HG03469 (cell line): ENCODE results near the gene GIGYF1.
"Not testable (repeated sequence)": the region's sequence is repeated elsewhere in the genome, so short reads cannot be mapped to it uniquely, and the experiment has no call there.

ENCODE experiments used
- ATAC-seq: cut with Tn5 transposase; IDR thresholded peaks from one replicate; pipeline ENCODE4 v1.9.1; 2021; ENCODE audit warnings: mild to moderate bottlenecking, moderate library complexity, moderate number of reproducible peaks; ENCODE audit not compliant: unreplicated experiment

The GIGYF1 gene

GRCh38 chr7:100711369-100711768 lies 17.3 kb upstream of the GIGYF1 start:
- ATAC-seq = no peak

GRCh38 chr7:100710452-100710851 lies 16.4 kb upstream of the GIGYF1 start:
- ATAC-seq = no peak

- no peak for ATAC-seq
These were observed 14.3 kb upstream of the GIGYF1 start for GRCh38 chr7:100708395-100708794.

- no peak for ATAC-seq
These were observed 12.7 kb upstream of the GIGYF1 start for GRCh38 chr7:100706672-100707311.

- ATAC-seq = peak; percentile 71
These were observed 12.0 kb upstream of the GIGYF1 start, which contains the start of gene POP7 for GRCh38 chr7:100705753-100706671. Gene POP7 (plus strand): TSS chr7:100706121. CDS start chr7:100706831, 710 bp downstream.

- ATAC-seq = peak; percentile 23
These were observed 11.3 kb upstream of the GIGYF1 start for GRCh38 chr7:100705320-100705752.

GRCh38 chr7:100701089-100701488 lies 7.0 kb upstream of the GIGYF1 start:
- ATAC-seq = not testable (repeated sequence)

GRCh38 chr7:100699018-100699417 lies 5.0 kb upstream of the GIGYF1 start:
- ATAC-seq = no peak

GRCh38 chr7:100696123-100696521 lies 2.1 kb upstream of the GIGYF1 start:
- no peak for ATAC-seq

GRCh38 chr7:100693312-100694097 lies 545 bp downstream of the GIGYF1 start:
- ATAC-seq = no peak

- ATAC-seq = no peak
These were observed 1.5 kb downstream of the GIGYF1 start for GRCh38 chr7:100692578-100692961.

- no peak for ATAC-seq
These were observed 2.1 kb downstream of the GIGYF1 start for GRCh38 chr7:100691676-100692577.

- no peak for ATAC-seq
These were observed 4.6 kb downstream of the GIGYF1 start for GRCh38 chr7:100689230-100690135.

GRCh38 chr7:100688326-100688860 lies 5.7 kb downstream of the GIGYF1 start:
- ATAC-seq = no peak

GRCh38 chr7:100687751-100688300 lies 6.2 kb downstream of the GIGYF1 start:
- ATAC-seq = no peak

GRCh38 chr7:100687261-100687660 lies 6.8 kb downstream of the GIGYF1 start:
- no peak for ATAC-seq

GRCh38 chr7:100686822-100687211 lies 7.2 kb downstream of the GIGYF1 start:
- no peak for ATAC-seq

GRCh38 chr7:100686201-100686821 lies 7.7 kb downstream of the GIGYF1 start:
- ATAC-seq = no peak
